Renal cortical epithelial cell (primary cell): ENCODE measurements around the gene HLX. TPM values are rescaled to one million over a fixed set of nuclear protein-coding genes. Genes with fewer than 3 reads are reported as not detected.
A peak's percentile ranks its signal among the peaks of the same experiment; 100 is the strongest.

Experiments
- DNase-seq: peaks from one replicate; pipeline ENCODE4 v3.0.0-alpha.2; 2011; ENCODE audit warnings: low read depth
- total RNA-seq: library from RNA; depleted of rRNA; stranded (reverse); fragments of >200 nt; gene quantifications from 2 replicates; pipeline ENCODE4 v1.2.3, GENCODE V29; 2014

Gene HLX
- total RNA-seq, 1 donor from 2014 or later, result 2.0 TPM

GRCh38 chr1:220895412-220895946 is 16.2 kb downstream of the HLX start:
- no peak for DNase-seq

- no peak for DNase-seq
These were observed 16.8 kb downstream of the HLX start for GRCh38 chr1:220896092-220896491.

GRCh38 chr1:220900842-220901241 is 21.6 kb downstream of the HLX start:
- no peak for DNase-seq

GRCh38 chr1:220901881-220902280 is 22.6 kb downstream of the HLX start:
- DNase-seq, result no peak

GRCh38 chr1:220902916-220903315 is 23.7 kb downstream of the HLX start:
- peak; percentile 21 for DNase-seq

GRCh38 chr1:220904876-220905275 is 25.6 kb downstream of the HLX start:
- DNase-seq, result no peak

GRCh38 chr1:220905650-220906560 is 26.7 kb downstream of the HLX start:
- DNase-seq, result peak; percentile 67

- peak; percentile 30 for DNase-seq
These were observed 27.5 kb downstream of the HLX start for GRCh38 chr1:220906561-220907334.

GRCh38 chr1:220908757-220909156 is 29.5 kb downstream of the HLX start:
- peak; percentile 59 for DNase-seq

- DNase-seq, result no peak
These were observed 30.8 kb downstream of the HLX start for GRCh38 chr1:220910021-220910420.

- peak; percentile 59 for DNase-seq
These were observed 35.3 kb downstream of the HLX start for GRCh38 chr1:220914283-220915116.

- no peak for DNase-seq
These were observed 35.8 kb downstream of the HLX start for GRCh38 chr1:220915117-220915440.

- DNase-seq, result no peak
These were observed 36.7 kb downstream of the HLX start for GRCh38 chr1:220915954-220916353.

GRCh38 chr1:220917101-220917500 is 37.9 kb downstream of the HLX start:
- DNase-seq, result no peak

- DNase-seq, result no peak
These were observed 38.4 kb downstream of the HLX start for GRCh38 chr1:220917535-220918209.

GRCh38 chr1:220918285-220918951 is 39.2 kb downstream of the HLX start:
- DNase-seq, result no peak

GRCh38 chr1:220920967-220921366 is 41.7 kb downstream of the HLX start:
- DNase-seq, result no peak

GRCh38 chr1:220921498-220921897 is 42.3 kb downstream of the HLX start:
- no peak for DNase-seq

- DNase-seq, result no peak
These were observed 42.9 kb downstream of the HLX start for GRCh38 chr1:220921971-220922635.

- no peak for DNase-seq
These were observed 43.7 kb downstream of the HLX start for GRCh38 chr1:220922951-220923350.
